GM12801 (cell line): ENCODE data around the gene MAP2K6.

Experiments
- CTCF ChIP-seq: IDR thresholded peaks from one replicate; pipeline ENCODE4 v1.5.1; 2011; ENCODE audit warnings: control low read depth; ENCODE audit not compliant: insufficient read length; ENCODE audit errors: extremely low read depth

The MAP2K6 gene

DNA sequence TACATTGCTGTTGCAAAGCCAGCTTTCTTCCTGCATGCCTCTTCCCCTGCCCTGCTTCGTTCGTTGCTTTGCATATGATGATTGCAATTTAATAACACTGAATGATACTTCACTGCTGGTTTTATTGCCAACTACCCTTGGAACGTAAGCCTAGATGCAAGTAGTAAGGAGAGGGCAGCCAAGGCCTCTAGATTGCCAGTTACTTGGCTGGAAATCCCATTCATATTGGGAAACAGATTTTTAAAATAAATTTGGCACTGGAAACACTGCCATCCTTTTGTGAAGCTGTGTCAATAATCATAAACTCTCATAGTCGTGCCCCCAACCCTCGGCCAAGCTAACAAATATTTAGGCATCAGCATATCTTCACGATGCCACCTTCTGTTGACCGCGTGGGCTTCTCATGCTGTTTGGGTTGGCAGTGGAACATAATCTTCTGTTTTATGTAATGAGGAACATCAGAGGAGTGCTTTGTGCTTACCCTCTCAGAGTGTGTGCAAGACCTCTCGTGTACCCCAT, 86.5 kb downstream of the MAP2K6 start:
- no peak for TF ChIP-seq CTCF

DNA sequence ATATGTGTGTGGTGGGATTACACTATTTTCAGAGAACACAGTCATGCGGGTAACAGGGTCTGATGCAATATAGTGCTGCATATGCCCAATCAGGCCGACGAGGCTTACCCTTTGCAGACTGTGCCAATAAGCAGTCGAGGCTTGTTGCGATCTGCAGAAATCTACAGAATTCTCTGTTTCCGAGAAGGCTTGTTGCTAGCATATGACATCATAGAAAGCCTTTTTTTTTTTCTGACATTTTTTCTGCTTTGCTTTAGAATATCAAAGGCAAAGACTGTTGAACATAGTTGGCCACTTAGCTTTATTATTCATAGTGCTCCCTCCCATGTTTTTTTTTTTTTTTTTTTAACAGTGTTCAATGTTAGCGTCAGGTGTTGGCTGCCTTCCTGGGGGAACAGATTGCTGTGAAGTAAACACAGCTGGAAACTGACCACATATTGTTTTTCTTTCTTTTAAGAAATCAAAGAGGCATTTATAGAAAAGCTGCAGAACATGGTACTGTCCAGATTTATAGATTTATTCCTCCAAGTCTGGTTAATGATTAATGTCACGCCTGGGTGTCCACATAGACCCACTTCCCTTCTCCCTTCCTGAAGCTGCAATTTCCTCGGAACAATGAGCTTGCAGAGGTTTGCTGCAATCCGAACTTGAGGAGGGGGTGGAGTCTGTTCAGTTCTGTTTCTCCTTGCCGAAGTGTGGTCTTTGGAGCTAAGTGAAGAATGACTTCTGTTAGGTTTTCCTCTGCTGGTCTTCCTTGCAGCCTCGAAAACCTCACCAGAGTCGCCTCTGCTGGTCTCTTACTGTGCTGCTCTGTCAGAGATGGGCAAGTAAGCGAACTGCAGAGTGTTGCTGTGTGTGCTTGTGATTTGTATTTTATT, 87.3 kb downstream of the MAP2K6 start:
- TF ChIP-seq CTCF, result no peak

DNA sequence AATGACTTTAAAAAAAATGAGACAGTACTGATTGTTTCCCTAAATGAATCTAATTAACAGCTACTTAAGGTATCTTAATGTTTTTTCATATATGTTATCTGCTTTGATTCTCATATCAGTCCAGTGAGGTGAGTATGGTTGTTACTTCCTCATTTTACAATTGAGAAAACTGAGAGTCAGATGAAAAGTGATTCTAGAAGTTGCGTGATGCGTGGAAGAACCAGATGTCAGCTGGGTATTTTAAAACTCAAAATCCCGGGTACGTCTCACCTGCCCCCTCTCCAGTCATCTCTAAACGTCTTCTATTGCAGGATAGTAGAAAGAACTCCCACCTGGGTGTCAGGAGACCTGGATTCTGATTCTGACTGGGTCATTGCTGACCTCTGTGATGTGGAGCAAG, 89.2 kb downstream of the MAP2K6 start:
- no peak for TF ChIP-seq CTCF

DNA sequence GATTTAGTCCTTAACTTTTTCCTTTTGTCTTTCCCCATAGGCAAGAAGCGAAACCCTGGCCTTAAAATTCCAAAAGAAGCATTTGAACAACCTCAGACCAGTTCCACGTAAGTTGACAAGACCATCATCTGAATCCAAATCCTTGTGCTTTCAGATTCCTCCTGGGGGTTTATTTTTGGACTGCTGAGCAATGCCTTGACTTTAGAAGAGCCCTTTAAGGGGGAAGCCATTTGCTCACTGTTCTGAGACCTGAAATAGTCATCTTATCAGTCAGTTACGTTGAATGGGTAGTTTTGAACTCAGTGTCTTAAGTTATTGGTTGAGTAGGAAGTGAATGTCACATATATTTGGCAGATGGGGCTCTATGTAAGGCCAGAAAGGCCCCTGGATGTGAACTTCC, 91.2 kb downstream of the MAP2K6 start:
- TF ChIP-seq CTCF, result no peak

DNA sequence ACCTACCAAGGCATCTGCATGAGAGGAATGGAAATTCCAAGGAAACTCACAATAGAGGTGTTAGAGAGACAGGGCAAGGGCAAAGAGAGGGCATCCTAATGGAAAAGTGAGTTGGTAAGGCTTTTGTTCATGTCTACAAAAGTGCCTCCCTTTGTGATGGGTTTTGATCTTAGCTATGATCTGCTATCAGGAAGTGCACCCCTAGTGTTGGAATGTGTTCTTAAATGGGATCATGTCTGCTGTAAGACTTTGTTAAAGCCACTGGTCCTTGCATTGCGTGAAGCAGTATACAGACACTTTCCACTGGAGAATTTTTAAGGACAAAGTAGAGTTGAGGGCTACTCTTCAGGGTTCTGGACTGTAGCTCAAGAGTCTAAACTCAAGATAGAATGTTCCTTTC, 92.0 kb downstream of the MAP2K6 start:
- TF ChIP-seq CTCF, result no peak

- TF ChIP-seq CTCF, result no peak
Observed at GRCh38 chr17:69508814-69509213, 94.3 kb downstream of the MAP2K6 start.

GRCh38 chr17:69511250-69511649, 96.8 kb downstream of the MAP2K6 start:
- no peak for TF ChIP-seq CTCF
